Measurements from ENCODE around the gene DCAF11. TPM values are rescaled to one million over a fixed set of nuclear protein-coding genes. Genes with fewer than 3 reads are reported as not detected.

Gene DCAF11
- total RNA-seq, 1 donor from 2014 or later, result 83.5 TPM

DNA sequence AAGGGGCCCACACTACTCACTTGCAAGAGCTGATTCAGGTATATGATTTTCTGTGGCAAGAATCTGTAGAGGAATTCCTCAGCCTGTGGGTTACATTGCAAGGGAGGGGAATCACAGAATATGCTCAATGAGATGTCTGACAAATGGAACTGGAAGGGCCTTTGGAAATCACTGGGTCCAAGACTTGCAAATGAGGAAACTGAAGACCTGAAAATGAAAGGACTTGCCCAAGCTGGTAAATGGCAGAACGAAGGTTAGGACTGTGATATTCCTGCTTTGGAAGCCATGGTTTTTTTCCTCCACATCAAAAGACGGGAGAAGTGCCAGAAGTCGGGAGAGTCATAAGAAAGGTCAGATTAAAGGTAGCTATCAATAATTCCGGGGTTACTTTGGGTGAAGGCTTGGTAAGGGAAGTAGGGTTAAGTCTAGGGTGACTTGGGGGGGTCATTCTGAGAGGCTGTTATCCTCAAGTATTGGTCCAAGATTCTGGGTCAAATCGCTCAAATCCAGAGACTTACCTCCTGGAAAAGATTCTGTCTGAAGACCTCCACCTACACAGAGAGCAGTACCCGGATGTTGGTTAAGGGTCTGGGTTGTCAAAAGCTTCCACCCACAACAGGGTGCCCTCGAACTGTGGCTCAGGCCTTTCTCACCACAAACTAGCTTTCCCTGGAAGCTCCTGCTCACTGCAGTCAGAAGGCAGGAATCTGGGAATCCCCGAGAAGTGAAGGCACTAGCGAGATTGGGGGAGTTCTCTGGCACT lies 31.3 kb downstream of the DCAF11 start:
- TF ChIP-seq, protein P1, sequence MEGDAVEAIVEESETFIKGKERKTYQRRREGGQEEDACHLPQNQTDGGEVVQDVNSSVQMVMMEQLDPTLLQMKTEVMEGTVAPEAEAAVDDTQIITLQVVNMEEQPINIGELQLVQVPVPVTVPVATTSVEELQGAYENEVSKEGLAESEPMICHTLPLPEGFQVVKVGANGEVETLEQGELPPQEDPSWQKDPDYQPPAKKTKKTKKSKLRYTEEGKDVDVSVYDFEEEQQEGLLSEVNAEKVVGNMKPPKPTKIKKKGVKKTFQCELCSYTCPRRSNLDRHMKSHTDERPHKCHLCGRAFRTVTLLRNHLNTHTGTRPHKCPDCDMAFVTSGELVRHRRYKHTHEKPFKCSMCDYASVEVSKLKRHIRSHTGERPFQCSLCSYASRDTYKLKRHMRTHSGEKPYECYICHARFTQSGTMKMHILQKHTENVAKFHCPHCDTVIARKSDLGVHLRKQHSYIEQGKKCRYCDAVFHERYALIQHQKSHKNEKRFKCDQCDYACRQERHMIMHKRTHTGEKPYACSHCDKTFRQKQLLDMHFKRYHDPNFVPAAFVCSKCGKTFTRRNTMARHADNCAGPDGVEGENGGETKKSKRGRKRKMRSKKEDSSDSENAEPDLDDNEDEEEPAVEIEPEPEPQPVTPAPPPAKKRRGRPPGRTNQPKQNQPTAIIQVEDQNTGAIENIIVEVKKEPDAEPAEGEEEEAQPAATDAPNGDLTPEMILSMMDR (IDR thresholded peaks at IDR 0.05; ENCODE audit: insufficient read depth, low read length, severe bottlenecking), result no peak
- Histone ChIP-seq H3K27me3 (ENCODE audit: control insufficient read depth, insufficient read depth, low read length) (no peaks in the 10 kb centered on the region), H3K4me3 (ENCODE audit: low read depth, low read length) (peak overlapping the region; percentile 77), H3K36me3 (ENCODE audit: control insufficient read depth, insufficient read depth, low read length) (peaks cover 15% of the 10 kb centered on the region)
- DNase-seq (ENCODE audit: low read depth), result peak; percentile 71
- no peak for FAIRE-seq

DNA sequence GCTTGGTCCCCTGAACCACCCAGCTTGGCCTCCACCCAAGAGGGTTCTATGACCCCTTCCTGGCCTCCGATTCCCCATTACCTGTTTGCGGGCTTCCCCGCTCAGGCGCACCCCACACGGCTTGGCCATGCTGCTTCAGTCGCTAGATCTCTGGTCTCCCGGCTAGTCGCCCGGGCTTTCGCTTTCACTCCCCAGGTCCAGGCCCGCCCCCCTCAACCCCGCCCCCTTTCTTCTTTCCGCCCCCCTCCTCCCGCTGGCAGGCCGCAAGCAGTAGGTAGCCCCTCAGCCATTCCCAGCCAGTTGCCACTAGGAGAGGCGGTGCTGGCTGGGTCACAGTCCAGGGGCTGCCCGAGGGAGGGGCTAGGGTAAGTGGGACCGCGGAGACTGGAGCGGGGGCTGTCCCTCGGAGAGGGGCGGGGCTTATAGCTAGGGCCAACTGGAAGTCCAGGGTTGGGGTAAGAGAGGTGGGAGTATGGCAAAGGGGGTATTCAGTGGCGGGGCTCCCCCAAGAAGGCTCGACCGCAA lies 31.9 kb downstream of the DCAF11 start, which contains the start of gene PSME2:
TSS of gene PSME2 (minus strand) at position 158 of the 525 bp plus-strand sequence. CDS start at position 129, 29 bp downstream.
- H3K27me3 ChIP-seq (ENCODE audit: control insufficient read depth, insufficient read depth, low read length), result no peaks in the 10 kb centered on the region
- peaks cover 21% of the 10 kb centered on the region for H3K36me3 ChIP-seq (ENCODE audit: control insufficient read depth, insufficient read depth, low read length)
- H3K4me3 ChIP-seq (ENCODE audit: low read depth, low read length), result peak within 1 kb of the TSS; percentile 77
- TF ChIP-seq, protein P1 (IDR thresholded peaks at IDR 0.05; ENCODE audit: insufficient read depth, low read length, severe bottlenecking), result no peak
- DNase-seq (ENCODE audit: low read depth), result peak; percentile 88
- no peak for FAIRE-seq

DNA sequence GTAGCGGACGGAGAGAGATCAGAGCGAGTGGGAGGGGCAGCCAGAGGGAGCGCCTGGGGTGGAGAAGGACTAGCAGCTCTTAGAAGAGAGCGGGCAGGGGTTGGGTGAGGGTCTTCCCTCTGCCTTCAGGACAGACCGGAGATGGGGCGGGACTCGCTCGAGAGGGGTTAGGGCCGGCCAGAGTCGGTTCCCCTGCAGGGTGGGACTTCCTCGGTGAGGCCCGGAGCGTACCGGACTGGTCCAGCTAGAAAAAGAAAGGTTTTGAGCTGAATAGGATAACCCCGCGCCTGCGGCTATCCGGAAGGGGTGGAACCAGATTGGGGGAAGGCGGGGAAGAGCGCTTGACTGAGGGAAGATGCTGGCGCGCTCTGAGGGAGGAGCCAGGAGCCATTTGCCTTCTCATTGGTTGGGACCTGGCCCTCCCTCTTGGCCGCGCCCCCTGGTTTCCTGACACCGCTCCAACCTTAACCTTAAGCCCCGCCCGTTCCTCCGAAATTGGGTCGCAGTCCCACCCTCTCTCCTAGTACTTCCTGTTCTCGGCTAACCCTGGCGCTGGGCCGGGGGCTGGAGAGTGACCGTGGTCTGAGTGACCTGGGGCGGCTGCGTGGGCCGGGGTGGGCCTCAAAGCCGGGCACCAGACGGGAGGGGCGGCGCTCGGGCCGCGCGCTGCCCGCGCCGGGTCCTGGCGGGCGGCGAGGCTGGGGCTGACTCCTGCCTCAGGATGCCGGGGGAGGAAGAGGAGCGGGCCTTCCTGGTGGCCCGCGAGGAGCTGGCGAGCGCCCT lies 32.6 kb downstream of the DCAF11 start, which contains the start of gene RNF31:
TSS of gene RNF31 (plus strand) at position 521 of the 783 bp plus-strand sequence. CDS start at position 722, 201 bp downstream.
- H3K36me3 ChIP-seq (ENCODE audit: control insufficient read depth, insufficient read depth, low read length), result peaks cover 25% of the 10 kb centered on the region
- TF ChIP-seq, protein P1 (IDR thresholded peaks at IDR 0.05; ENCODE audit: insufficient read depth, low read length, severe bottlenecking), result no peak
- FAIRE-seq (no peak), DNase-seq (ENCODE audit: low read depth) (peak; percentile 95)
- peak within 1 kb of the TSS; percentile 77 for H3K4me3 ChIP-seq (ENCODE audit: low read depth, low read length)
- H3K27me3 ChIP-seq (ENCODE audit: control insufficient read depth, insufficient read depth, low read length), result no peaks in the 10 kb centered on the region

DNA sequence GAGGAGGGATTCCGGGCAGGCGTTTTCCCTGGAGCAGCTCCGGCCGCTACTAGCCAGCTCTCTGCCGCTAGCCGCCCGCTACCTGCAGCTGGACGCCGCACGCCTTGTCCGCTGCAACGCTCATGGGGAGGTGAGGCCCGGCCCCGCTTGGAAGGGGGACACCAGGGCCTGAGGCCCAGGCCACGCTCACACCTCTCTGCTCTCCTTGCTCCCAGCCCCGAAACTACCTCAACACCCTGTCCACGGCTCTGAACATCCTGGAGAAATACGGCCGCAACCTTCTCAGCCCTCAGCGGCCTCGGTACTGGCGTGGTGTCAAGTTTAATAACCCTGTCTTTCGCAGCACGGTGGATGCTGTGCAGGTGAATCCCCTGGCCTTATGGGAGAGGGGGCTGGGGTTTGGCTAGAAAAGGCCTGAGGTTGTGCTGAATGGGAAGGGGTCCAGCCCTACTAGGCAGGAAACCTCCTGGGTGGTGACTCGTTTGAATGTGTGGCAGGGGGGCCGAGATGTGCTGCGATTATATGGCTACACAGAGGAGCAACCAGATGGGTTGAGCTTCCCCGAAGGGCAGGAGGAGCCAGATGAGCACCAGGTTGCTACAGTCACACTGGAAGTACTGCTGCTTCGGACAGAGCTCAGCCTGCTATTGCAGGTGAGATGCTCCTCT lies 33.3 kb downstream of the DCAF11 start:
- TF ChIP-seq, protein P1 (IDR thresholded peaks at IDR 0.05; ENCODE audit: insufficient read depth, low read length, severe bottlenecking), result no peak
- Histone ChIP-seq H3K27me3 (ENCODE audit: control insufficient read depth, insufficient read depth, low read length) (no peaks in the 10 kb centered on the region), H3K36me3 (ENCODE audit: control insufficient read depth, insufficient read depth, low read length) (peaks cover 25% of the 10 kb centered on the region), H3K4me3 (ENCODE audit: low read depth, low read length) (peak overlapping the region; percentile 77)
- FAIRE-seq (no peak), DNase-seq (ENCODE audit: low read depth) (no peak)

DNA sequence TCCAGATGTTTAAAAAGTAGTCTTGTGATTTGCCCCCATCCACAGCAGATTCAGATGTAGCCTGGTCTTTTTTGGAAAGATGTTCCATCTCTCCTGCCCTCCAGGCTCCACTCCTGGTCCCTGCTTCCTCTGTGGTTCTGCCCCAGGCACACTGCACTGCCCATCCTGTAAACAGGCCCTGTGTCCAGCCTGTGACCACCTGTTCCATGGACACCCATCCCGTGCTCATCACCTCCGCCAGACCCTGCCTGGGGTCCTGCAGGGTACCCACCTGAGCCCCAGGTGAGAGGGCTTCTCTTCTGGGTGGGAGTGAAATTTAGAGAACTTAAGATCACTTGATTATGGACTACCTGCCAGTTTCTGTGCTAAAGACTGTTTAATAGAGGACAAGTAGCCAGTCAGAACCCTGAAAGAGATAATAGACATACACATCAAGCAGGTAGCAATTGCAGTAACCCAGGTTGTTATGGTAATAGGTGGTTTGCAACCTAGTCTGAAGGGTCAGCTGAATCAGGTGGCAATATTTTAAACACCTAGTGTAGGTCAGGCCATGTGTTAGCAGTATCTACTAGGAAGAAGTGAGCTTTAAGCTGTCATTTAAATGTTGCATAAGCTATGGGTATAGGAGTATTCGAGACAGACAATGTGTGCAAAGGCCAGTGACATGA lies 34.9 kb downstream of the DCAF11 start:
- TF ChIP-seq, protein P1 (IDR thresholded peaks at IDR 0.05; ENCODE audit: insufficient read depth, low read length, severe bottlenecking), result no peak
- Histone ChIP-seq H3K27me3 (ENCODE audit: control insufficient read depth, insufficient read depth, low read length) (no peaks in the 10 kb centered on the region), H3K4me3 (ENCODE audit: low read depth, low read length) (no peak overlapping the region), H3K36me3 (ENCODE audit: control insufficient read depth, insufficient read depth, low read length) (peaks cover 24% of the 10 kb centered on the region)
- DNase-seq (ENCODE audit: low read depth) (no peak), FAIRE-seq (no peak)

All from bronchial epithelial cell (primary cell).